HT-29 (cell line): ENCODE results near the gene SPRING1. TPM values are rescaled to one million over a fixed set of nuclear protein-coding genes. Genes with fewer than 3 reads are reported as not detected.
"Not testable (repeated sequence)": the region's sequence is repeated elsewhere in the genome, so short reads cannot be mapped to it uniquely, and the experiment has no call there.

ENCODE experiments used
- DNase-seq: peaks from one replicate; pipeline ENCODE4 v3.0.0-alpha.2; 2015; ENCODE audit warnings: low spot score
- total RNA-seq: library from RNA; depleted of rRNA; stranded (reverse); fragments of >200 nt; shearing (Covaris generic); gene quantifications from 2 replicates; pipeline ENCODE4 v1.2.3, GENCODE V29; 2014; rRNA removed

SPRING1 gene
- total RNA-seq: 40.7 and 48.2 TPM in 2 replicates

- peak; percentile 97 for DNase-seq
Observed at GRCh38 chr12:116737774-116738657, at the start of gene SPRING1, which contains the start of gene RNFT2. Gene SPRING1, minus strand, starts transcription at chr12:116738069. Its CDS starts 169 bp downstream, at chr12:116737900. Gene RNFT2, plus strand, starts transcription at chr12:116738315. Its CDS starts 2,183 bp downstream, at chr12:116740498.

DNA sequence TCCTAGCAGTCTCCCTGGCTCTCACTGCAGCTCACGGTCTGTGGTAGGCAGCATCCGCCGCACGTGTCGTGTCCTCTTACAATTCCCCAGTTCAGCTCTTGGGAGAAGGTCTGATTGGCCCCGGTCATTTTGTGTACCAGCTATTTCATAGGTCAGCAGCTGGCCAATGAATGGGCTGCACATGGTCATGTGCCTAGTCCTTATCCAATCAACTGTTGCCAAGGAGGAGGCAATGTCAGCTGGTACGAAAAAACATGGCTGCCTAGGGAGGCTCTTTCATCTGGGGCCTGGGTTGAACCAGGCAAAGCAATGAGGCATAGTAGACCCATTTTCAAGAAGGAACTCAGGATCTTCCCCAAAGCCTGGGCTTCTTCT is 46.4 kb upstream of the SPRING1 start:
- DNase-seq: no peak

- DNase-seq: no peak
Observed at GRCh38 chr12:116783525-116784237, 45.8 kb upstream of the SPRING1 start.

DNA sequence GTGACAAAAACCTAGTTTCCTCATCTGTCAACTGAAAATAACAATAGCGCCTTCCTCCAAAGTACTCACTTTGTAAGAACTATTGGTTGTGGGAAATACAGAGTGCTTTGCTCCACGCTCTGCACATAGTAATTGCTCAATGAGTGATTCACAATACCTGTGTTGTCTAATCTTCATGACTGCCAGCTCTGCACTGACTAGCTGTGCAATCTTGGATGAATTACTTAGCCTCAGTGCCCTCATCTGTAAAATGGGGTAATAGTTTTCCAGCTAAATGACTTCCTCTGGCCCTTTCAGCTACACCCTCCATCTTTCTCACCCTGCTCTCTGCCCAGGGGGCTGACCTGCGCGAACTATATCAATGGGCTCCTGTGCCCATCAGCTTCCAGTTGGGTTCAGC is 43.1 kb upstream of the SPRING1 start:
- no peak for DNase-seq

DNA sequence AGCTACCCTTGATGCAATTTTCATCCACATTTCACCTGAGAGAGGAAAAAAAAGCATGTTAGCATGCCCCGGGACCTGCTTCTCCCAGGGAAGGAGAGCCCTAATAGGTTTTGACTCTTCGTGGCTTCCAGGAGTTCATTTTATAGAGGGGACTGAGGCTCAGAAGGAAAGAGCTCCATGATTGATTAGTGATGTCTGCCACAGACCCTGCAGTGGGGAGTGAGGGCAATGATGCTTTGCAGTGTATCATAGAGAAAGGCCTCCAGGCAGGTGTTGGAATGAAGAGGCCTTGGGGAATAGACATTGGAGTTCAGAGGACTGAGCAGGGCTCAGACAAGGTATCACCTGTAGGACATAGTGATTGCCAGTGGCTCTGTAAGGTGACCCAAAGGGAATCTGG is 41.7 kb upstream of the SPRING1 start:
- DNase-seq: no peak

DNA sequence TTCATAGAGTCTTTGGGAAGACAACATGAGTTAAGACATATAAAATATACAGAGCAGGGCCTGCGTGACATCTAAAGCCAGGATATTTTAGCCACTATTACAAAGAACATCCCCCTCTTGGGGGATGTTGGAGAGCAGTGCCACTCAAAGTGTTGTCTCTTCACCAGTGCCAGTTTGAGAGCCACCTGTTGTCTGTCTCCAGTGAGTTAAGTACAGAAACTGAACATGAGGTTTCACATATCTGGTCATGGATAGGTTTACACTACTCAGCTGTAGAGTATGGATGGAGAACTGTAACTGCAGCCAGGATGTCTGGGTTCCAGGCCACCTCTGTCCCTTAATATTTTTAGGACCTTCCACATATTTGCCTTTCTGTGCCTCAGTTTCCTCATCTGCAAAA is 39.4 kb upstream of the SPRING1 start:
- DNase-seq: no peak

- DNase-seq: no peak
Observed at GRCh38 chr12:116774020-116774419, 36.2 kb upstream of the SPRING1 start.

GRCh38 chr12:116773276-116773731 is 35.4 kb upstream of the SPRING1 start:
- peak; percentile 15 for DNase-seq

DNA sequence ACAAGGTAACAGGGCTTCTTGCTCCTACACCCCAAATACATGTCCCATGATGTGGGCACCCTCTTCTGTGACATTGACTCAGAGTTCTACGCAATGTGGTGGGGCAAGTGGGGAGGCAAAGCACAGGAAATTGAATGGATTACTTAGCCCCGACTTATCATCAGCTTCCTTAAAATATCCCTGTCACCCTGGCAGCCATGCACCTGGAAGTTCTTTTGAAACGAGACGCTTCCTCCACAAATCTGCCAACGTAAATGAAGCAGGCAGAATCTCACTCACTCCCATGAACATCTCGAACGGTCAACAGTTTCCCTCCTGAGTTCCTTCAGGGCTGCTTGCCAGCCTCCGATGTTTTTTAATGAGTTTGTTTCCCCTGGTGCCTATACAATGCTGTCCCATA is 33.8 kb upstream of the SPRING1 start:
- DNase-seq: no peak

DNA sequence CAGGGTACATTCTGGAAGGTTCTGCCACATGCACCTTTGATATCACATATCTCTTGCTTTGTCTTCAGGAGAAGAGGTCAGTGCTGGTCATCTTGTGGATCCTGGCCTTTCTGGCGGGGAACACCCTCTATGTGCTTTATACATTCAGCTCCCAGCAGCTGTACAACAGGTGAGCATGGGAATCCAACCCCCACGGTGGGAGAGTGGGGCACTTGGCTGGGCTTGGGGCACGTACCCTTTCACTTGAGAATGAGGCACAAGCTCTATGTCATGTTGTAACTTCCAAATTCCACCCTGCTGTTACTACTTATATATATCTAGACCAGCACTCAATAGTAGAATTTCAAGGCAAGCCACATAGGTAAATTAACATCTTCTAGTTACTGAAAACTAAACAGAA is 28.9 kb upstream of the SPRING1 start:
- DNase-seq: no peak

GRCh38 chr12:116766285-116766684 is 28.4 kb upstream of the SPRING1 start:
- DNase-seq: no peak

- DNase-seq: no peak
Observed at GRCh38 chr12:116765271-116765670, 27.4 kb upstream of the SPRING1 start.

DNA sequence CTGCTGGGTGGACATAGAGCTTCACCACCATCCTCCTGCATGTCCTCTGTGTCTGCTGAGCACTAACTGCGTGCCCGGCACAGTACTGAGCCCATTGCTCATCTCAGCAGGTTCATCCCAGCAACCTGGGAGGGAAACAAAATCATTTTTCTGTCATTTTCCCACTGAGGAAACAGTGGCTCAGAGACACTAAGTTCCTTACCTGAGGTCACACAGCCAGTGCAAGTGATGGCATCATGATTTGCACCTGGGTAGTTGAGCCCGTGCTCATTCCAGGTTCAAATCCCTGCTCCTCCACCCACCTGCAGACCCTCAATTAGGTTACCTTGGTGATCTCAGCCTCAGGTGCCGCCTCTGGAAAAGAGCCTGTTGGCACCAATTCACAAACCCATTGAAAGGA is 23.6 kb upstream of the SPRING1 start:
- DNase-seq: no peak

GRCh38 chr12:116760622-116761020 is 22.8 kb upstream of the SPRING1 start:
- DNase-seq: no peak

DNA sequence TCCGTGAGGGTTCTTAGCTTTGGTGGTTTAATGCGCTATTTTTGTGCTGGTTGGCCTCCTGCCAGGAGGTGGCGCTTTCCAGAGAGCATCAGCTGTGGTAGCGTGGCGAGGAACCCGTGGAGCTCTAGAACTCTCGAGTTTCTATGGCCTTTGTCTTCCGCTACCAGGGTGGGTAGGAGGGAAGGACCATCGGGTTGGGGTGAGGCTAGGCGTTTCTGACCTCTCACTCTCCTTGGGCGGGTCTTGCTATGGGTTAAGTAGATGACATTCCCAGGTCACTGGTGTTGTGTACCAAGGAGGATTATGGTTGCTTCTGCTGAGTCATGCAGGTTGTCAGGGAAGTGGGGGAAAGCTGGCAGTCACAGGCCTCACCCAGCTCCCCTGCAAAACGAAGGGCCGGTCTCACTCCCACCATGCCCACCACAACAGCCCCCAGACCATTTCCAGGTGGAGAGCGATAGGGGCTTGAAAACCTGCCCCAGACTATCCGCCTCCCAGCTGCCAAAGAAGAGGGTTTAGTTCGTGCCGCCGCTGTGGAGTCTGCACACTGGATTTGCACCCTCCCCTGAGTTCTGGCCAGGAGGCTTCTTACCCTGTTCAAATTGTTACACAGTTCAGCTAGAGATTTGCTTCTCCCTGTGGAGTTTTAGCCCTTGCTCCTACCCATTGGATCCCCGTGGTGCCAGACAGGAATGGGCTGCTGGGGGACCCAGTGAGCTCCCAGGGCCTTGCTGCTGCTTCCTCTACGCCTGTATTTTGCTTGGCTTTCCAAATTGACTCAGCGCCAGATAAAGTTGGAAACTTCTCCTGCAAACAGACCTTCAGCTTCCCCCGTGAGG is 22.1 kb upstream of the SPRING1 start:
- no peak for DNase-seq

DNA sequence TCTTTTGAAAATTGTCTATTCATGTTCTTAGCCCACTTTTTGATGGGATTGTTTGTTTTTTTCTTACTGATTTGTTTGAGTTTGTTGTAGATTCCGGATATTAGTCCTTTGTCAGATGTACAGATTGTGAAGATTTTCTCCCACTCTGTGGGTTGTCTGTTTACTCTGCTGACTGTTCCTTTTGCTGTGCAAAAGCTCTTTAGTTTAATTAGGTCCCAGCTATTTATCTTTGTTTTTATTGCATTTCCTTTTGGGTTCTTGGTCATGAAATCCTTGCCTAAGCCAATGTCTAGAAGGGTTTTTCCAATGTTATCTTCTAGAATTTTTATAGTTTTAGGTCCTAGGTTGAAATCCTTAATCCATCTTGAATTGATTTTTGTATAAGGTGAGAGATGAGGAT is 16.9 kb upstream of the SPRING1 start:
- not testable (repeated sequence) for DNase-seq

DNA sequence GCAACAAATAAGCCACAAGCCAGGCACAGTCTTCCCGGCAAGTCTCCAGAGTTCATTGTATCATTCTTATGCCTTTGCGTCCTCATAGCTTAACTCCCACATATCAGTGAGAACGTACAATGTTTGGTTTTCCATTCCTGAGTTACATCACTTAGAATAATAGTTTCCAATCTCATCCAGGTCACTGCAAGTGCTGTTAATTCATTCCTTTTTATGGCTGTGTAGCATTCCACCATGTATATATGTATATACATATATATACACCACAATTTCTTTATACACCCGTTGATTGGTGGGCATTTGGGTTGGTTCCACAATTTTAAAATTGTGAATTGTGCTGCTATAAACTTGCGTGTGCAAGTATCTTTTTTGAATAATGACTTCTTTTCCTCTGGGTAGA is 16.2 kb upstream of the SPRING1 start:
- DNase-seq: not testable (repeated sequence)

GRCh38 chr12:116750298-116750697 is 12.4 kb upstream of the SPRING1 start:
- DNase-seq: no peak

GRCh38 chr12:116749884-116750283 is 12.0 kb upstream of the SPRING1 start:
- DNase-seq: no peak

GRCh38 chr12:116745554-116745953 is 7.7 kb upstream of the SPRING1 start:
- no peak for DNase-seq

DNA sequence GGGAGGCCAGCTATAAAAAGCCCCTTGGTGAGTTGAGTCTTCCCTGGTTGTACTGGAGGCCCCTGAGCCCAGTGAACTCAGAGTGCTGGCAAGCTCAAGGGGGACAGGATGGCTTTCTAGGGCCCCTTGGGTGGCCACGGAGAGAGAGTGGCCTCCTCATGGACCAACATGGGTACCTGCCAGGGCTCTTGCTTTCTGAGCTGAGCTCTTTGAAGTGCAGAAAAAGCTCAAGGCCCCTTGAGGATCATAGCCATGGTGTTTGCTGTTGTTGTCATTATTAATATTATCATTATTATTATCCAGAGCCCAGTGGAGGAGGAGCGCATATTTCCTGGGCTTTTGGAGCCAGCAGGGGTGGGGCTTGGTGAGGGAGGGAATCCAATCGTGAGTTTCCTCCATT is 6.9 kb upstream of the SPRING1 start:
- no peak for DNase-seq

GRCh38 chr12:116742787-116743186 is 4.9 kb upstream of the SPRING1 start:
- not testable (repeated sequence) for DNase-seq
